Stimulated activated naive B cell treated with anti-CD40 and anti-IgM and Interleukin-4, amounts not matched to agents 10 μg/mL and 1 μg/mL and 100 μg/mL, for 72 hours (primary cell): ENCODE measurements around the gene CHSY1.
A peak's percentile ranks its signal among the peaks of the same experiment; 100 is the strongest.

Experiments
- ATAC-seq, 2 donors: fragments of 150-1000 bp; cut with Tn5 transposase; replicated peaks; 2 replicates each; pipeline ENCODE4 v1.10.0; 2021; ENCODE audit warnings: moderate library complexity in 1 of 2
- DNase-seq: peaks from one replicate; pipeline ENCODE4 v3.0.0; 2021
- H3K27ac Mint-ChIP-seq: one replicate; pipeline ENCODE4 v1.8.0; 2022; ENCODE audit warnings: mild to moderate bottlenecking, mixed read lengths
- H3K27me3 Mint-ChIP-seq, 2 donors: one replicate each; pipeline ENCODE4 v1.8.0; 2022; ENCODE audit warnings: mixed read lengths in 2 of 2
- H3K36me3 Mint-ChIP-seq, 2 donors: one replicate each; pipeline ENCODE4 v1.8.0; 2022; ENCODE audit warnings: mixed read lengths in 2 of 2, mild to moderate bottlenecking in 1 of 2
- H3K4me1 Mint-ChIP-seq, 2 donors: one replicate each; pipeline ENCODE4 v1.8.0; 2022; ENCODE audit warnings: mixed read lengths in 2 of 2, mild to moderate bottlenecking in 1 of 2
- H3K4me3 Mint-ChIP-seq, 2 donors: one replicate each; pipeline ENCODE4 v1.8.0; 2022; ENCODE audit warnings: mild to moderate bottlenecking in 2 of 2, mixed read lengths in 2 of 2, moderate library complexity in 1 of 2
- H3K9me3 Mint-ChIP-seq, 2 donors: one replicate each; pipeline ENCODE4 v1.8.0; 2022; ENCODE audit warnings: mixed read lengths in 2 of 2, mild to moderate bottlenecking in 1 of 2

Gene CHSY1

DNA sequence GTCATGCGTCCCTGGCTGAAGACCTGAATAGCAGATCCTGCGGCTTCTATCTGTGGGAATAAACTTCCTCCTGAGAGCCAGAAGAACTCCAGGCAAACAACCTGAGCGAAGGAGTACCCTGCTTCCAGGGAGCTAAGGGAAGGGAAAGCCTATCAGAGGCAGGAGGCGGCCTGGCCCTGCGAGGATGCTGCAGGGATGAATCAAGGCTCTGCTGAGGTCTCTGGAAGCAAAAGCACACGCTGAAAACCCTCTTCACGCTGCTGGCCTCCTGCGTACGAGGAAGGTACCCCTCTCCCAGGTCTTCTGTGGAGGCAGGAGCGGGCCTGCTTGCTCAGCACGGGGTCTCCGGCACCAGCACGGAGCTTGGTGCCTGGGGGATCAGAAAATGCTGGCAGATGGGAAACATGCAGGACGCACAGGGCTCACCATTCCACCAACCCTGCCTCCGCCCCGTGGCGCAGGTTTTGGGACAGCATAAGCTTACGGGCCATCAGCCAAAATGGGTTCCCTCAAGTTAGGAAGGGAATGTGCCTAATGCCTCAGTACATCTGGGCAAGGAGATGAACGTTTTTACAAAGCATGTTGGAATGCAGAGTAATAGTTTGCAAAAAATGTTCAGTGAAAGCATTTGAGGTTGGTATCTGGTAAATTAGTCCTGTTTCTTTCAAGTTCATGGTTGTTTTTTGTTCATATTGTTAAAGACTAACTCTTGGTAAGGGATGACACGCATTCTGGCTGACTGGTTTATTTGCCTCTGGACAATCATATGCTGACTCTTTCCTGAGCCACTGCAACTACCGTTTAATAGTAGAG is 72.3 kb downstream of the CHSY1 start:
- no peak overlapping the region for H3K27ac Mint-ChIP-seq

DNA sequence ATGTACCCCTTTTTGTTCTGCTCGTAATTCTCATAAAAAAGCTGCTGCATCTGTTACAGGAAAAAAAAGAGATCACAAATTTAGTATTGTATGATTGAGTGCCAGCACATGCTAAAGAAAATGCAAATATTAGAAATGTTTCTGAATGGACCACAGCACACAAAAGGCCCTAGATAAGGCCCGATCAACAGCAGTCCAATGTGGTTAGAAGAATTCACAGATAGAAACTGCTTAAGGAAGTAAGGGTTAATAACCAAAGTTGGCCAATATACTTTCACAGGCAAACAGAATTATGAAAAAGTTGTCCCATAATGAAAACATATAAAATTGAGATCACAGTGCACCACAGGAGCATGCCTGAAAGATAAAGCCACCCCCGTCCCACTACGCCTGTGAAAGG is 72.9 kb downstream of the CHSY1 start:
- no peak overlapping the region for H3K4me3 Mint-ChIP-seq
- ATAC-seq (no peak), DNase-seq (no peak)
- peaks cover 38 to 56% of the 10 kb centered on the region in 2 donors for H3K4me1 Mint-ChIP-seq
- H3K9me3 Mint-ChIP-seq = no peaks in the 10 kb centered on the region
- peaks cover 53 to 73% of the 10 kb centered on the region in 2 donors for H3K36me3 Mint-ChIP-seq
- H3K27me3 Mint-ChIP-seq = no peaks in the 10 kb centered on the region
- no peak overlapping the region for H3K27ac Mint-ChIP-seq

More for the DNA sequence above, 72.3 kb downstream of the CHSY1 start:
- Mint-ChIP-seq H3K4me3 (no peak overlapping the region), H3K9me3 (no peaks in the 10 kb centered on the region), H3K27me3 (no peaks in the 10 kb centered on the region), H3K36me3 (peaks cover 47 to 67% of the 10 kb centered on the region in 2 donors), H3K4me1 (peaks cover 32 to 50% of the 10 kb centered on the region in 2 donors)
- DNase-seq (no peak), ATAC-seq (no peak)

DNA sequence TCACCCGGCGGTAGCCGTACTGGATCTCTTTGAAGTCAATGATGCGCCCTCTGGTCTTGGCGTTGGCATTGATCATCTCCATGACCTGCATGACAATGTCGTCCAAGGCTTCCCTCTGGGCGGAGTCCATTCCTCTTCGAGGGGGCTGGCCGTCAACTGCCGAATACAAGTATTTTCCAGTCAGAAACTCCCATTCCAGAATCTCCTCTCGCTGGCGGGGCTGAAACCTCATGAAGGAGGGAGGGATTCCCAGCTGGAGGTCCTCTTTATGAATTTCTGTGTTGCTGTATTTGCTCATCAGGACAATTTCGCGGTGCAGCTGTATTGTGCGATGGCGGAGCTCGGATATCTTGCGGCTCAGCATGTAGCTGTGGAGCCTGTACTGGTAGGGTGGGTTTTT is 73.4 kb downstream of the CHSY1 start:
- H3K27ac Mint-ChIP-seq = no peak overlapping the region

DNA sequence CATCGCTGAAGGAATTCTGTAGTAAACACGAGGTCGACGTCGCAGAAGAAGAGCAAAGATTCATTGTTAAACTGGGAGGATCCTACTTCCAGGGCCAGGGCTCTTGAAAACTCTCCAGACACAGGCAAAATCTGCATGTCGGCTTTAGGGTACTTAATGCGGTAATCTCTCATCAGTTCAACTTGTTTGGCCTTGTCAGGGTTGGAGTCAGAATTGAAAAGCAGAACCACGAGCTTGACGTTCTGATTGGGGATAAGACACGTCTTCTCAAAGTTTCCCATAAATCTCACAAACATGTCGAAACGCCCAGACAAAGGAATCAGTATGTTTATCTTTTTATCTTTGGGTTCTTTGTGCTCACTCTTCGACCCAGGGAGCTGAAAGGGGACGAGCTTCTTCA is 74.0 kb downstream of the CHSY1 start:
- Mint-ChIP-seq H3K4me1 (peaks cover 37 to 55% of the 10 kb centered on the region in 2 donors), H3K9me3 (no peaks in the 10 kb centered on the region), H3K36me3 (peaks cover 59 to 75% of the 10 kb centered on the region in 2 donors), H3K27ac (no peak overlapping the region), H3K27me3 (no peaks in the 10 kb centered on the region), H3K4me3 (no peak overlapping the region)
- ATAC-seq (no peak), DNase-seq (no peak)

More for the DNA sequence above, 73.4 kb downstream of the CHSY1 start:
- H3K36me3 Mint-ChIP-seq = peaks cover 56 to 75% of the 10 kb centered on the region in 2 donors
- DNase-seq = no peak
- H3K27me3 Mint-ChIP-seq = no peaks in the 10 kb centered on the region
- H3K4me3 Mint-ChIP-seq = no peak overlapping the region
- peaks cover 39 to 54% of the 10 kb centered on the region in 2 donors for H3K4me1 Mint-ChIP-seq
- H3K9me3 Mint-ChIP-seq = no peaks in the 10 kb centered on the region
- ATAC-seq = no peak

DNA sequence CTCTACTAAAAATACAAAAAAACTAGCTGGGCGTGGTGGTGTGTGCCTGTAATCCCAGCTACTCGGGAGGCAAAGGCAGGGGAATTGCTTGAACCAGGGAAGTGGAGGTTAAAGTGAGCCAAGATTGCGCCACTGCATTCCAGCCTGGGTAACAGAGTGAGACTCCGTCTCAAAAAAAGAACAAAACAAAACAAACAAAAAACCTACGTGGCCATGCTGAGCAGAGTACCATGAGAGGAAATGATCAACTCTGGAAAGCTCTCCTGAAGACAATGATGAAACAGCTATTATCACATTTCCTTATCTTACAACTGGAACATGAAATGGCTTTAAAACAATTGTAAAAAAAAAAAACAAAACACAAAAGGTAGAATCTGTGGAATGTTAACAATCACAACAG is 75.2 kb downstream of the CHSY1 start:
- no peak for ATAC-seq
- no peak overlapping the region for H3K27ac Mint-ChIP-seq
- peaks cover 31 to 50% of the 10 kb centered on the region in 2 donors for H3K4me1 Mint-ChIP-seq
- no peak overlapping the region for H3K4me3 Mint-ChIP-seq
- no peaks in the 10 kb centered on the region for H3K27me3 Mint-ChIP-seq
- DNase-seq = no peak
- no peaks in the 10 kb centered on the region for H3K9me3 Mint-ChIP-seq
- H3K36me3 Mint-ChIP-seq = peaks cover 55 to 64% of the 10 kb centered on the region in 2 donors

DNA sequence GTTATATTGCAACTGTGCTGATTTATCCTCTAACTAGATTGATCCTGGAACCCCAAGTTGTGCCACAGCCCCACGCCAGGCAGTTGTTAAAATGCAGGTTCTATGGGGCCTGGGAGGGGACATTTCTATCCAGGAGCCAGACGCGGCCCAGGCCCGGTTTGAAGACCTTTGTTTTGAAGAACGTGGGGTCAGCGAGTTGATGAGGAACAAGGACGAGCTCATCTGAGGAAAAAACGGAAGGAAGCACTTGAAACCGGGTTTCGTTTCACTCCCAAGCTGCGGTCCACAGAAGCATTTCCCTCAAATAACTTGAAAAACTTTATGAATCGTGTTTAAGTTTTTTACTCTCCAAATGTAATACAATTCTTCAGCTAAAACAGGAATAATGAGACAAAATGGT is 76.4 kb downstream of the CHSY1 start:
- no peak for DNase-seq
- no peaks in the 10 kb centered on the region for H3K27me3 Mint-ChIP-seq
- H3K36me3 Mint-ChIP-seq = peaks cover 50 to 60% of the 10 kb centered on the region in 2 donors
- H3K4me3 Mint-ChIP-seq = peak overlapping the region in 1 of 2 donors; percentile 68
- no peak for ATAC-seq
- H3K9me3 Mint-ChIP-seq = no peaks in the 10 kb centered on the region
- H3K27ac Mint-ChIP-seq = peak overlapping the region; percentile 25
- peaks cover 27 to 43% of the 10 kb centered on the region in 2 donors for H3K4me1 Mint-ChIP-seq

DNA sequence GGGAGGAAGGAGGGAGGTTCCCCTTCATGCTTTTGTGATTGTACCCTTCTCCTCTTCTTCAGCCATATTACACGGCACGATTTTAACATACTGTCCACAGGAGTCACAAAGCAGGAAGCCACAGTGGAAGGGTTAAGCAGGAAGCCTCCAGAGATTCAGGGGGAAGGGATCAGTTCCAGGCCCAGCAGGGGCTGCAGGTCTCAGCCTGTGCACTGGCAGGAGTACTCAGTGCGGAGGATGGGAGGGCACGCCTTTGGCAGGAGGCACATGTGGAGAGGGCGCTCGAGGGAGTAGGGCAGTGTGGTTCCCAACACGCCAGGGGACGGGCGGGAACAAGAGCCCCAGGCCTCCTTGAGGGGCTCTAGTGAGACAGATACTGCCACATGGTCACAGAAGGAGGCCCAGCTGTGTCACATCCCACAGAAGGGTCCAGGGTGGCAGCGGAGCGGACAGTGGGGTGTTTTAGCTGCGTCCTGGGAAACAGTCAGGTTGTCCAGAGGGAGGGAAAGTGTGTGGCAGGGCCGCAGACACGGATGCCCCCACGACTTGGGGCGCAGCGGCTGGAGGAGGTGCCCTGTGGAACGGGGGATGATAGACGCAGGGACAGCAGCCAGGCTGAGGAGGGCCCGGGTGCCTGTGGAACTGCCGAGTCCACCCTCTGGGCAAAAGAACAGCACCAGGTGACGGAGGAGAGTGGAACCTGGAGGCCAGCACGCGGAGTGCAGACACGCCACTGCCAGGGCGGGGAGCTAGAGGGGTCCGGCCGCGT is 77.5 kb downstream of the CHSY1 start:
- H3K36me3 Mint-ChIP-seq = peaks cover 47 to 65% of the 10 kb centered on the region in 2 donors
- H3K4me3 Mint-ChIP-seq = peak overlapping the region; percentile 3 to 4
- DNase-seq (no peak), ATAC-seq (no peak)
- no peaks in the 10 kb centered on the region for H3K27me3 Mint-ChIP-seq
- H3K4me1 Mint-ChIP-seq = peaks cover 31 to 43% of the 10 kb centered on the region in 2 donors
- peak overlapping the region; percentile 85 for H3K27ac Mint-ChIP-seq
- H3K9me3 Mint-ChIP-seq = no peaks in the 10 kb centered on the region

DNA sequence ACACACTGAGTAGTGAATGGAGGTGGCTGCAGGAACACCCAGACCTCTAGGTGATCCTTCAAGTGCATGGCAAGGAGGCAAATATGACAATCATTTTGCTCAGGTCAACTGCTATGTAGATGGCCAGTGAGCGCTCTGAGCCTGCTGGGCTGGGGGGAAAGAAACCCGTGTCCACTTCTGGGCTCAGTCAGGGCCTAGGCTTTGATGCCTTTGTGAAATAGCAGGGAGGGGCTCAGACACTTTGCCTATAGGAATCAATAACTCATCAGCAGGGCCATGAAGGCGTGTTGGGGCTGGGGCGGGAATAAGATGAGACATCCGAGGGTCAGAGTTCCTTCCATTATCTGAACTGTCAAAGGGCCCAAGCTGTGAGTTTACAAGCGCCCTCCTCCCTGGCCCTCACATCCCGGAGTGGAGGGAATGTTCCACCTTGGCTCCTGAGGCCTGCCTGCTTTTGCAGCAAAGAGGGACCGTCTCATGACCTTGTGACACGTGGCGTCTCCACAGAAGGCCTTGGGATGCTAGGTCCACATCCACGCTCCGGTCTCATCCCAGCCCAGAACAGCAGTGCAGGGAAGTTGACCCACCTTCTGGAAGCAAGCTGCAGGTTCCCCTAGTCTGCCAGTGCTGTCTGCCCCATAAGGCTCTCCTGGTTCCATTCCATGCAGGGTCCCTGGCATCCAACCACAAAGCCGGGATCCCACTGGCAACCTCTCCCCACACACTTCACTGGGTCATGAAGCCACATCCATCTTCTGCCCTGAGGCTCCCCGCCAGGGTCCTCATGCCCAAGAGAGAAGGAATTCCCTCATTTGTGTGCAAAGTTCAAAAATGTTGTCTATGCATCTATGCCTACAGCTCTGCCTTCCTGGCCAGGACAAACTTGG is 78.4 kb downstream of the CHSY1 start:
- H3K4me3 Mint-ChIP-seq = peak overlapping the region in 1 of 2 donors; percentile 3
- H3K27me3 Mint-ChIP-seq = no peaks in the 10 kb centered on the region
- H3K4me1 Mint-ChIP-seq = peaks cover 35 to 44% of the 10 kb centered on the region in 2 donors
- peak overlapping the region; percentile 81 for H3K27ac Mint-ChIP-seq
- DNase-seq (no peak), ATAC-seq (no peak)
- no peaks in the 10 kb centered on the region for H3K9me3 Mint-ChIP-seq
- H3K36me3 Mint-ChIP-seq = peaks cover 40 to 57% of the 10 kb centered on the region in 2 donors

DNA sequence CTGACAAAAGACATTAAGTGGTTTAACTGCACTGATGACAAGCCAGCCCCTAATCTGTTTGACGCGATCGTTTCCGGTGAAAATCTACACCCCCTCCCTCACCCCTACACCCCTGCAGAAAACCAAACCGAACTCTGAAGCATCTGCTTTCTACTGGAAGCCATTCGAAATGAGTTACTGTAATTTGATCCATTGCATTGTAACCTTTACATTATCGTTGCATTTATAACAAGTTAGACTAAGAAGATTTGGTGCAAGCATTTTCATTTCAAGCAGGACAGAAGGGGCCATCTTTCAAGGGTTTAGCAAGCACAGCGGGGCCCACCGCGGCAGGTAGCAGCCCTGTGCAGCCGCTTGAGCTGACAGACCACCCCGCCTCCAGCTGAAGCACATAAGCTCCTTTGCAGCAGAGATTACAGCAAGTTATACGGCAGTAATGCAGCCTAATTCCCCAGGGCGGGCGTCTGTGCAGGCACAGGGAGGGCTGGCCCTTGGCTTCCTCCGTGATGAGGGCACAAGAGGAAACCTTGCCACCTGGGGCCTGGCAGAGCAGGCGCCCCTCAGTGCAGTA is 79.3 kb downstream of the CHSY1 start:
- Mint-ChIP-seq H3K9me3 (no peaks in the 10 kb centered on the region), H3K36me3 (peaks cover 31 to 48% of the 10 kb centered on the region in 2 donors), H3K4me1 (peaks cover 40 to 50% of the 10 kb centered on the region in 2 donors), H3K27ac (no peak overlapping the region), H3K4me3 (no peak overlapping the region), H3K27me3 (no peaks in the 10 kb centered on the region)
- DNase-seq (no peak), ATAC-seq (no peak)

DNA sequence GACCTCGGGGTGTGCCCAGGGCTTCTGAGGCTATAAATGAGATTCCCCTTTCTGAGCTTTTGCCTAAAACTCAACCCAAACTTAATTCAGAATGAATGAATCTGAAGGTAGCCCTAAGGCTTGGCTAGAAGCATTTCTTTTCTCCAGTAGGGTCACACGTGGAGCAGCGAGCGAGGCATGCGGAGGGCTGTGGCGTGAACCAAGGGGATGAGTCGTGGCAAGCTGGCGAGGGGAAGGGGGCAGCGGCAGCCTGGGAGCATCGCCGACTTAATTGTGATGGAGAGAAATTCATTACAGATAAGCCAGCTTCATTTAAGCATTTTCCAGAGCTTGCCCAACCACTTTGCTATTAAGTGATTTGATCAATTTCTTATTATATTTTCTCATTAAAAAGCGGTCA is 79.9 kb downstream of the CHSY1 start:
- Mint-ChIP-seq H3K27ac (no peak overlapping the region), H3K9me3 (peaks cover 2 to 3% of the 10 kb centered on the region in 2 donors), H3K4me1 (peaks cover 42 to 57% of the 10 kb centered on the region in 2 donors)

DNA sequence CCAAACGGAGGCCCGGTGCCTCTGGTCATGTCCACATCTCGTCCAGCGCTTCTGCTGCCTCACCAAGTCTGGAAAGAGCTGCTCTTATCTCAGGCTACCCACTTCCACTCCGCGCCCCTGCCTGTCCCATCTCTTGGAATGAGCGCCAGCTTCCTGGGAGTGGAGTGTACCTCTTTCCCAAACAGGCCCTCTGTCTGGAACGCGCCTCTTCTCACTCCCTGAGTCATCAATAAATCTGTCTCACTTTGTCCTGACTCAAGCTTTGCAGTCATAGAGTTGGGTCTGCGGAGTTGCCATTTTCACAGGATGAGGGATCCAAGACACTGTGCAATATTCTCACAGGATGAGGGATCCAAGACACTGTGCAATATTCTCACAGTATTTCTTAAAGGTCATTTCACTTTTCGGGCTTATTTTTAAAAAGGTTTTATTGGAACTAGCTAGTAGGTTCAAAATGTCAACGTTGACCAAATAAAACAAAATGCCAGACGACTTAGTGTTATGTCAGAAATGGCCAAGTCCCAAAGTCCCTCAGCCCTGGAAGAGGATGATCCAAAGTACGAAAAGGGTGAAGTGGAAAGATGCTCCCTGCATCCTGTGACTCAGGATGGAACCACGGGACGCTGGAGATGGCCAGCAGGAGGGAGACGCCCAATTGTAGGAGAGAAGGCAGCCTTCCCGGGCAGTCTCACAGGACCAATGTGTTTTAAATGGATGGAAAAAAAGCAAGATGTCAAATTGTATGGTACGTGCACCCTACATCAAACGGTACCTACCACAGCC is 81.1 kb downstream of the CHSY1 start:
- H3K9me3 Mint-ChIP-seq = peaks cover 7 to 11% of the 10 kb centered on the region in 2 donors
- DNase-seq = no peak
- peaks cover 31 to 46% of the 10 kb centered on the region in 2 donors for H3K36me3 Mint-ChIP-seq
- no peaks in the 10 kb centered on the region for H3K27me3 Mint-ChIP-seq
- H3K4me3 Mint-ChIP-seq = no peak overlapping the region
- ATAC-seq = no peak
- H3K4me1 Mint-ChIP-seq = peaks cover 38 to 56% of the 10 kb centered on the region in 2 donors
- no peak overlapping the region for H3K27ac Mint-ChIP-seq

More for the DNA sequence above, 79.9 kb downstream of the CHSY1 start:
- peaks cover 31 to 48% of the 10 kb centered on the region in 2 donors for H3K36me3 Mint-ChIP-seq
- no peak for ATAC-seq
- no peak overlapping the region for H3K4me3 Mint-ChIP-seq
- no peak for DNase-seq
- H3K27me3 Mint-ChIP-seq = no peaks in the 10 kb centered on the region

DNA sequence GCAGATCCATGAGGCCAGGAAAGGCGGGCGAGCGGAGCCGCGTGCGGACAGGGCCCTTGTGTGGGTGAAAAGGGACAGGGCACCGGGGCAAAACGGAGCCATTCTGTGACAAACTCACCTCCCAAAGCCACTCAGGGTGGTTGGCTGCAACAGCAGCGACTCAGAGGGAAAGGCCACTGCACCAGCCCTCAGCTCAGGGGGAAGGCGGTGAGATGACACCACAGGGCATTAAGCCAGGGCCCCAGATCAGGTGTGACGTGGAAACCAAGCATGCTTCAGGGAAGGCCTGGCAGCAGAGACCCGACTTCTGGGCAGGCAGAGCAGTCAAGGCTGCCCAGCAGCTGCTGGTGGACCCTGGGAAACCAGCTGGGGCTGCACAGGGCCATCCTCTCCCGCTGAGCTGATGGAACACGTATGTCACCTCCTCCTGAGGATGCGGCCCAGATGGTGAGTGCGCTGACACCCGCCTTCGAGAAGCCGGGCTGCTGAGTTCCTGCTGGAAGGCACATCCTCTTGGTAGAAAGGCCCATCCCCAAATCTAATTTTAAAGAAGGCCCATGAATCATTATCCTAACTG is 82.3 kb downstream of the CHSY1 start:
- Mint-ChIP-seq H3K27ac (no peak overlapping the region), H3K4me1 (peaks cover 30 to 44% of the 10 kb centered on the region in 2 donors), H3K9me3 (peaks cover 7 to 12% of the 10 kb centered on the region in 2 donors), H3K36me3 (peaks cover 25 to 36% of the 10 kb centered on the region in 2 donors), H3K27me3 (no peaks in the 10 kb centered on the region), H3K4me3 (no peak overlapping the region)
- ATAC-seq (no peak), DNase-seq (no peak)
